ENCODE data around the gene NELFA.

NELFA gene

DNA sequence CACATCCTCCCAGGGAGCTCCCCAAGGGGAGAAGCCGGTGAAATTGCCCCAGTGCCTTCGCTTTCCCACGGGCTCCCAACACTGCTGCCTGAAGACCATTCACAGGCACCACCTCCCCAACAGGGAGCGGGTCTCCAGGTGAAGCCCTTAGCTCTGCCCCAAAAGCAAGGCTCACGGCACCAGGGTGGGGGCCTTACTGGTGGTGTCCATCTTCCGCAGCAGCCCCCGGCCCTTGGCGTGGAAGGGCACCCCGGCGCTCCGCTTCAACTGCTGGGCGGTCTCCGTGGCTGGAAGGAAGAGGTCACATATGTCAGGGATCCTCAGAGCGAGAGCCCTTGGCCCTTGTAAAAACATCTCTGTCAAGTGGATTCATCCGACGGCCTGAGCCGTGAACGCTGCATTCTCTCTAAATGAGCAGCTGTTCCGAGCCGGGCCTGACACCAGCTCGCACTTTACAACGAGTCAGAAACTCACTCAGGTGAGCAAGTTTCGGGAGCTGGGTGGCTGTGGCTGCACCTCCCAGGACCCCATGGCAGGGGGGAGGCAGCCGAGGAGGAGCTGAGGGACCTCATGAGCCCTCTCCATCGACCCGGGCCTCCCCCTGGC, 20.9 kb downstream of the NELFA start:
- no peak overlapping the region for H3K4me3 ChIP-seq (ENCODE audit: low read length)
- DNase-seq (ENCODE audit: low read depth), result no peak
- TF ChIP-seq, protein P1, sequence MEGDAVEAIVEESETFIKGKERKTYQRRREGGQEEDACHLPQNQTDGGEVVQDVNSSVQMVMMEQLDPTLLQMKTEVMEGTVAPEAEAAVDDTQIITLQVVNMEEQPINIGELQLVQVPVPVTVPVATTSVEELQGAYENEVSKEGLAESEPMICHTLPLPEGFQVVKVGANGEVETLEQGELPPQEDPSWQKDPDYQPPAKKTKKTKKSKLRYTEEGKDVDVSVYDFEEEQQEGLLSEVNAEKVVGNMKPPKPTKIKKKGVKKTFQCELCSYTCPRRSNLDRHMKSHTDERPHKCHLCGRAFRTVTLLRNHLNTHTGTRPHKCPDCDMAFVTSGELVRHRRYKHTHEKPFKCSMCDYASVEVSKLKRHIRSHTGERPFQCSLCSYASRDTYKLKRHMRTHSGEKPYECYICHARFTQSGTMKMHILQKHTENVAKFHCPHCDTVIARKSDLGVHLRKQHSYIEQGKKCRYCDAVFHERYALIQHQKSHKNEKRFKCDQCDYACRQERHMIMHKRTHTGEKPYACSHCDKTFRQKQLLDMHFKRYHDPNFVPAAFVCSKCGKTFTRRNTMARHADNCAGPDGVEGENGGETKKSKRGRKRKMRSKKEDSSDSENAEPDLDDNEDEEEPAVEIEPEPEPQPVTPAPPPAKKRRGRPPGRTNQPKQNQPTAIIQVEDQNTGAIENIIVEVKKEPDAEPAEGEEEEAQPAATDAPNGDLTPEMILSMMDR (IDR thresholded peaks at IDR 0.05; ENCODE audit: insufficient read depth, low read depth, low read length, missing control alignments), result no peak

DNA sequence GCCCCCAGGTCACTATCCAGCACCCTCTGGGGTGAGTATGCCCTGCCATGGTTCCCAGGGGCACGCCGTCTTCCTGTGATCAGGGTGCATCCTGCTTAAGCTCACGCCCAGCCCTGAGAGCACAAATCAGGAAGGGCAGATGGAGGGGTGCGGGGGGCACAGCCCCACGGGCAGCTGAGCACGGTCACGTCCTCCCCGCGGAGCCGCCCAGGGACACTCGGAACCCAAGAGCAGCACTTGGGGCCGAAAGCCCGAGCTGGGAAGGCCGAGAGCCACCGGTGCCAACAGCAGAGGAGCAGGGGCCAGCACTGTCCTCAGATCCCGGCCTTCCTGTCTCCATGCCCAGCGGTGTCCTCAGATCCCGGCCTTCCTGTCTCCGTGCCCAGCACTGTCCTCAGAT, 21.5 kb downstream of the NELFA start:
- TF ChIP-seq, protein P1 (IDR thresholded peaks at IDR 0.05; ENCODE audit: insufficient read depth, low read depth, low read length, missing control alignments), result no peak
- DNase-seq (ENCODE audit: low read depth), result no peak

DNA sequence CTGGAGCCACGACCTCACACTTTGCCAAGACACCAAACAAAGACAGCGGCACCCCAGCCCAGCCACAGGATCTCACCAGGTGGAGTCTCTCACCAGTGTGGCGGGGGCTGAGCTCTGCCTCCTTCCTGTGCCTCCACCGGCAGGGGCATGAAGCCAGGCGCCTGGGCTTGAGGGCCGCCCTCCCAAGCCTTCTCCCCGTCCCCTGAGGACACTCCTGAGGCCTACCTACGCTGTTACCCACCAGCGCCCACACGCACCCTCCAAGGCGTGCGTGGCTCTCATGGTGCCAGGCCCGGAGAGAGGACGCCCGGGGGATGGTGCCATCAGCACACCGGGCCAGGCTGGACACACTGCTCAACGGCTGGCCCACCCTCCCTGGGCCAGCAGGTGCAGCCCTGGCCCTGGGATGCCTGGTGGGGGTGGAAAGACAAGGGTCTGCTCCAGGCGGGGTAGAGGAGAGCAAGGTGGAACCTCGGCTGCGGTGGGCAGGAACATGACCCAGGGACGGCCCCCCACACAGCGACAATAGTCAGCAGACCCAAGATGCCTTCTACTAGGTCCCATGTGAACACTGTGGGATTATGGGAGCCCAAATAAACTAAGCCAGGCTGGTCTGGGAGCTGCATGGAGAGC, 22.1 kb downstream of the NELFA start:
- H3K4me3 ChIP-seq (ENCODE audit: low read length), result no peak overlapping the region
- TF ChIP-seq, protein P1 (IDR thresholded peaks at IDR 0.05; ENCODE audit: insufficient read depth, low read depth, low read length, missing control alignments), result no peak
- no peak for DNase-seq (ENCODE audit: low read depth)

More for the DNA sequence above, 21.5 kb downstream of the NELFA start:
- H3K4me3 ChIP-seq (ENCODE audit: low read length), result no peak overlapping the region

DNA sequence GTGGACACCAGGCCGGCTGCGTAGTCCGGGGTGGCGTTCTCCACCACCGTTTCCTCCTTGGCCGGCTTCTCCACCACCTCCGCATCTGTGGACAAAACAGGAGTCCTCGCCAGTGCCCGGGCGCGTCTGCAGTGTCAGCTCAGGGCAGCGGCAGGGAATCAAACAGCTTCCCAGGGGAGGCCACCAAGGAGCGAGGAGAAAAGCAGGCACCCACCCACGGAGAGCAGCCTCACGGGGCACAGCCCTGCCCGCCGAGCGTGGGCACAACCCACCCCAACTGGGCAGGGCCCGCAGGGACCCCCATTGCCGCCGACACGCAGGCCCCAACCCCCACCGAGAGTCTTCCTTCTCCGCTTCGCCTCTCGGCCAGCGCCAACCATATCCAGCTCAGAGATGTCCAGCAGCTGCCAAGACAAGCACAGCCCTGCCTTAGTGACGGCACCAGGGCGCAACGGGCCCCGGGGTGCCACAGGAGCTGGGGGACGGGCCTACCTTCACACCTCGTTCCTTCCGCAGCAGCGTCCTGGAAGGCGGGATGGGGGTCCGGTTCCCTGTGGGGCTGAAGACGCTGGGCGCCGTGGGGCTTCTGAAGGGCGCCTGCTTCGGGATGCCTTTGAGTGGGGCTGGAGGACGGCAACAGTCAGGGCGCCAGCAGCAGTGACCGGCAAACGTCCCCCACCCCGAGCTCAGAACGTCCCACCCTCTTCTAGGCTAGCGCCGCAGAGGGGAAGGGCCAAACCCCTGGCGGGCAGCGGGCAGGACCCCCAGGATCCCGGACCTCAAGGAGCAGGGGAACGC, 22.8 kb downstream of the NELFA start:
- no peak for DNase-seq (ENCODE audit: low read depth)
- TF ChIP-seq, protein P1 (IDR thresholded peaks at IDR 0.05; ENCODE audit: insufficient read depth, low read depth, low read length, missing control alignments), result no peak
- no peak overlapping the region for H3K4me3 ChIP-seq (ENCODE audit: low read length)

DNA sequence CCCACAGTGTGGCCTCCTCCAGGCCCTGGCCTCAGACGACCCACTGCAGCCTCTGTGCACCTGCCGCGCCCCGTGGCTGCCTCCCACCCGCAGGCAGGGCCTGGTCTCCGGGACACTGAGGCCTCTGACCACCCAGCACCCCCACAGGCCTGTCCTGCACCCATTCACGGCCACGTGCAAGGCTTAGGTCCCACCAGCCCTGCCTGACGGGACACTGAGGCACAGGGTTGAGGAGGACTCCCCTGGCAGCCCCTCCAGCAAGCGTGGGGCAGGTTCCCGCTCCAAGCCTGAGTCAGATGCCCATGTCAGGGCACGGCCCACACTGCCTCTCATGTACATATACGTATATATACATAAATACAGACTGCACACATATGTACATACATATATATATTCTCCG, 23.5 kb downstream of the NELFA start:
- DNase-seq (ENCODE audit: low read depth), result no peak
- TF ChIP-seq, protein P1 (IDR thresholded peaks at IDR 0.05; ENCODE audit: insufficient read depth, low read depth, low read length, missing control alignments), result no peak
- H3K4me3 ChIP-seq (ENCODE audit: low read length), result no peak overlapping the region

DNA sequence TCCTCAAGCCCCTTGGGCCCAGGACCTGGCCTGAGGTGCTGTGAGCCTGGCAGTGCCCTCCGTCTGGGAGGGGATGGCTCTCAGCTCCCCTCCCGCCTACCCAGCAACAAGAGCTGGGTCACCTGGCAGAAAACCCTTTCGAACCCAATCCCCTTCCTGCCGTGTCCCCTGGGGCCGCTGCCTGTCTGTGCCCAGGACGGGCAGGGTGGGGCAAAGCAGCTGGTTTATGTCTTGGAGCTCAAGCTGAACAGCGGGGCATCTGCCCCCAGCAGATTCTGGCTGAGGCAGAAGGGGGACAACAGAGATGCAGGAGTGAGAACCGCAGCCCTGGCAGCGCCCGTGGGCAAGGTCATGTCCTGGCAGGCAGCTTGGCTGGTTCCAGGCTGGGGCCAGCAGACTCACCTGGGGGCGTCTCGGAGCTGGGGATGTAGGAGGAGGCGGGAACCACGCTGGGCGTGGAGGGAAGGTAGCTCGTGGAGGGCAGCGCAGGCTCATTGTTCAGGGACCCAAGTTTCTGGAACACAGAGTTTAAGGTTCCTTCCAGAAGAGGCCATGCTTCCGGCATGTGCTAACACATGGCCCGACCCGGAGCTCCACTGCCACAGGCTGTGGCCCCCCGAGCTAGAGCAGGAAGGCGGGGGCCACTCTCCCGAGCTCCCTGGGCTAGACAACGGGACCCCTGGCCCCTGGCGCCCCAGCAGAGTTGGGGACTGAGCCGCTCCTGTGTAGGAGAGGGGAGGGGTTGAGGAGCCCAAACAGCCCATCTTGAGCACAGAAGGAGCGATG, 24.2 kb downstream of the NELFA start:
- peak; percentile 38 for DNase-seq (ENCODE audit: low read depth)
- TF ChIP-seq, protein P1 (IDR thresholded peaks at IDR 0.05; ENCODE audit: insufficient read depth, low read depth, low read length, missing control alignments), result no peak
- no peak overlapping the region for H3K4me3 ChIP-seq (ENCODE audit: low read length)

Measured in epithelial cell of esophagus (primary cell).